ENCODE measurements around the gene RAB3D. TPM values are rescaled to one million over a fixed set of nuclear protein-coding genes. Genes with fewer than 3 reads are reported as not detected.
"Not testable (repeated sequence)": the region's sequence is repeated elsewhere in the genome, so short reads cannot be mapped to it uniquely, and the experiment has no call there.

RAB3D gene
- polyA plus RNA-seq, 1 donor = 82.9 TPM

DNA sequence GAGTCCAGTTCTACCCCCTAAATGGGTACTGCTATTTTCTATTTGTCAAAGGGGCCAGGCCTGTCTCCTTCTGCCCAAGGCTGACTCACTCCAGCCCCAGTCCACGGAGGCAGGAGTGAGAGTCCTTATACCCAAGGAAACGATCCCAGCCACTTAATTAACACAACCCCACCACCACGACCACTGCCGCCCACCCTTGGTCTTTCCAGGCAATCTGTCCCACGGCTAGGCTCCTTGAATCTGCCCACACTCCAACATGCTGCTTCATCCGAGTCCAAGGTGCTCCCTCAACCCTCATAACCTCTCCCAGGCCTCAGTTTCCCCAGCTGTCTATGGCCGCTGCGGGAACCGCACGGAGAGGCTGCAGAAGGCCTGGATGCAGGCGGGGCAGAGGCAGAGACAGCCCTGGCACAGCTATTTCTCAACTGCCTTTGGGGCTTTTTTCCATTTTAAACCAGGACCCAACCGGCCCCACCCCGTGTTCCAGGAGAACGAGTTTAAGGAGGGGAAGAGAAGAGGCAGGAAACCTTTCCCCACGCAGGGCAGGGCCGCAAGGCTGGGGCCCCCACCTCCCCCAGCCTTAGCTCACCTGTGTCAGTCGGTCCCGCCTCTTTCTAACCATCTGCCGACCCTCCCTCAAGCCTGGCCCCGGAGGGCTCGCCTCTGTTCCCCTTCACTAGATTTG lies 746 bp downstream of the RAB3D start:
- no CpG with 5 or more reads among the region's 21 CpGs for WGBS (ENCODE audit: insufficient coverage, low lambda C conversion rate)
- peak overlapping the region; percentile 90 for H3K27ac ChIP-seq (ENCODE audit: low read length)
- peaks cover 49% of the 10 kb centered on the region for H3K36me3 ChIP-seq (ENCODE audit: control insufficient read depth, insufficient read depth, low read length)
- H3K9me3 ChIP-seq (ENCODE audit: control insufficient read depth, low read depth, low read length) = no peaks in the 10 kb centered on the region
- no peaks in the 10 kb centered on the region for H3K27me3 ChIP-seq (ENCODE audit: control insufficient read depth, insufficient read depth, low read length)
- peaks cover 27% of the 10 kb centered on the region for H3K4me1 ChIP-seq (ENCODE audit: control insufficient read depth, insufficient read depth, low read length)
- peak overlapping the region; percentile 84 for H3K4me3 ChIP-seq (ENCODE audit: low read length)
- DNase-seq = no peak

DNA sequence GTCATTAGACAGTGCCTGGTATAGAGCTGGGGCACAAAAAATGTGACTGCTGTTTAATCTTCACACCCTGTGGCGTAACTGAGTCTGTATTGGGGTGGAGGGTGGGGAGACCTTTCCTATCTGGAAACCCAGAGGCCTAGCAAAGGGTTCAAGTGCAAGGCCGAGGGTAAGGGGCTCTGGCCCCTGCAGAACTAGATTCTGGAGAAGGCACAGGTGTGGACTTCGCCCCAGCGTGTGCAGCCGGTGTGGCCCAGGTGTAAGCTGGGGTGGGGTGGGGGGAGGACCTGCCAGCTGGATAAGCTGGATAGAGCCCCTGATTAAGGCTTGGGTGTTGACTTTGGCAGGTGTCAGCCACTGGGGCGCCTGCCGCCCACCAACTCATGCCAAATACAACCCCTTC lies 1.3 kb downstream of the RAB3D start:
- Histone ChIP-seq H3K27ac (ENCODE audit: low read length) (peak overlapping the region; percentile 90), H3K27me3 (ENCODE audit: control insufficient read depth, insufficient read depth, low read length) (no peaks in the 10 kb centered on the region), H3K4me3 (ENCODE audit: low read length) (peak overlapping the region; percentile 84), H3K9me3 (ENCODE audit: control insufficient read depth, low read depth, low read length) (no peaks in the 10 kb centered on the region), H3K4me1 (ENCODE audit: control insufficient read depth, insufficient read depth, low read length) (peaks cover 21% of the 10 kb centered on the region), H3K36me3 (ENCODE audit: control insufficient read depth, insufficient read depth, low read length) (peaks cover 55% of the 10 kb centered on the region)
- no CpG with 5 or more reads among the region's 7 CpGs for WGBS (ENCODE audit: insufficient coverage, low lambda C conversion rate)
- peak; percentile 85 to 94 for DNase-seq

DNA sequence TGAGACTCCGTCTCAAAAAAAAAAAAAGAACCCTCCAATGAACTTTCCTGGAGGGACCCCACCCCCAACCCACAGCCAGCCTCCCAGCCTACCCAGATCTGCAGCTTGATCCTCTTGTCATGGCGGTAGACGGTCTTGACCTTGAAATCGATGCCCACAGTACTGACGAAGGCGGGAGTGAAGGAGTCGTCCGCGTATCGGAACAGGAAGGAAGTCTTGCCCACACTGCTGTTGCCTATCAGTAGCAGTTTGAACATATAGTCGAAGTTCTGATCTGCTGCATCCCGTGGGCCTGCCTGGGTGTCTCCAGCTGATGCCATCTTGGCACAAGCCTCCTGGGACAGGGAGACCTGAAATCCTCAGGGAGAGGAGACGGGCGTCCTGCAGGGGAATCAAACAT lies 2.4 kb downstream of the RAB3D start:
- DNase-seq = no peak
- Histone ChIP-seq H3K4me1 (ENCODE audit: control insufficient read depth, insufficient read depth, low read length) (peaks cover 20% of the 10 kb centered on the region), H3K27ac (ENCODE audit: low read length) (no peak overlapping the region)

DNA sequence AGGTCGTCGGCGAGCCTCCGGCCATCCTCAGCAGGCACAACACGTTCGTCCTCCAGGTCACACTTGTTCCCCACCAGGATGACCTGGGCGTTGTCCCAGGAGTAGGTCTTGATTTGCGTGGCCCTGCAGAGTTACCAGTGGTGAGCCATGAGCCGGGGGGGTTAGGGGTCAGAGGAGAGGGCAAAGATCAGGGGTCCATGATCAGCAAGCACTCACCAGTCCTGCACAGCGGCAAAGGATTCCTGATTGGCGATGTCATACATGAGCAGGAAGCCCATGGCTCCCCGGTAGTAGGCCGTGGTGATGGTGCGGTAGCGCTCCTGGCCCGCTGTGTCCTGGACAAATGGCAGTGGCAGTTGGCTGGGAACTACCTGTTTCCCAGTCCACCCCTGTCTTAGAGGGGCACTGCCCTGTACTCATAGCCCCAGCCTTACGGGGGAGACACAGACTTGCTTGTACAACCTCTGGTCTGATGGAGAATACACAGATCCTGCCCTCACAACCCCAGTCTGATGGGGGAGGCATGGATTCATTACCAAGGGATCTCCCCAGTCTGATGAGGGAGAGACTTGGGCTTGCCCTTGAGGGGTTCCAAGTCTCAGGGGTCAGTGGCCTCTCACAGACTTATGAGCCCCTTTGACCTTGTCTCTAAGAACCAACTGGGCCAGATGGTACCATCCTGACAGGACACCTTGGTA lies 3.9 kb downstream of the RAB3D start:
- no CpG with 5 or more reads among the region's 17 CpGs for WGBS (ENCODE audit: insufficient coverage, low lambda C conversion rate)
- peaks cover 57% of the 10 kb centered on the region for H3K36me3 ChIP-seq (ENCODE audit: control insufficient read depth, insufficient read depth, low read length)

More for the DNA sequence above, 2.4 kb downstream of the RAB3D start:
- H3K9me3 ChIP-seq (ENCODE audit: control insufficient read depth, low read depth, low read length) = no peaks in the 10 kb centered on the region
- H3K4me3 ChIP-seq (ENCODE audit: low read length) = peak overlapping the region; percentile 84
- no peaks in the 10 kb centered on the region for H3K27me3 ChIP-seq (ENCODE audit: control insufficient read depth, insufficient read depth, low read length)
- no CpG with 5 or more reads among the region's 14 CpGs for WGBS (ENCODE audit: insufficient coverage, low lambda C conversion rate)
- peaks cover 56% of the 10 kb centered on the region for H3K36me3 ChIP-seq (ENCODE audit: control insufficient read depth, insufficient read depth, low read length)

DNA sequence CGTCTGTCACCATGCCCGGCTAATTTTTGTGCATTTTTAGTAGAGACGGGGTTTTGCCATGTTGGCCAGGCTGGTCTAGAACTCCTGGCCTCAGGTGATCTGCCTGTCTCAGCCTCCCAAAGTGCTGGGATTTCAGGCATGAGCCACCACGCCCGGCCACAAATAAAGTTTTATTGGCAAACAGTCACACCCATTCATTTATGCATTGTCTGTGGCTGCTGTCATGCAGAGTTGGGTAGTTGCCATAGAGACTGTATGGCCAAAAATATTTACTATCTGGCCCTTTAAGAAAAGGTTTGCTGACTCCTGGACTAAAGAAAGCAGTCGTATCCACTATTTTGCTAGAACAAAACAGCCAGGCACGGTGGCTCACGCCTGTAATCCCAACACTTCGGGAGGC lies 5.6 kb downstream of the RAB3D start:
- Histone ChIP-seq H3K36me3 (ENCODE audit: control insufficient read depth, insufficient read depth, low read length) (peaks cover 69% of the 10 kb centered on the region), H3K4me1 (ENCODE audit: control insufficient read depth, insufficient read depth, low read length) (peaks cover 16% of the 10 kb centered on the region)
- WGBS (ENCODE audit: insufficient coverage, low lambda C conversion rate) = no CpG with 5 or more reads among the region's 9 CpGs
- not testable (repeated sequence) for H3K4me3 ChIP-seq (ENCODE audit: low read length); H3K27ac ChIP-seq (ENCODE audit: low read length); H3K27me3 ChIP-seq (ENCODE audit: control insufficient read depth, insufficient read depth, low read length); DNase-seq; H3K9me3 ChIP-seq (ENCODE audit: control insufficient read depth, low read depth, low read length)

More for the DNA sequence above, 3.9 kb downstream of the RAB3D start:
- H3K27ac ChIP-seq (ENCODE audit: low read length) = no peak overlapping the region
- no peaks in the 10 kb centered on the region for H3K9me3 ChIP-seq (ENCODE audit: control insufficient read depth, low read depth, low read length)
- H3K4me3 ChIP-seq (ENCODE audit: low read length) = no peak overlapping the region
- H3K4me1 ChIP-seq (ENCODE audit: control insufficient read depth, insufficient read depth, low read length) = peaks cover 20% of the 10 kb centered on the region
- no peak for DNase-seq
- H3K27me3 ChIP-seq (ENCODE audit: control insufficient read depth, insufficient read depth, low read length) = no peaks in the 10 kb centered on the region

DNA sequence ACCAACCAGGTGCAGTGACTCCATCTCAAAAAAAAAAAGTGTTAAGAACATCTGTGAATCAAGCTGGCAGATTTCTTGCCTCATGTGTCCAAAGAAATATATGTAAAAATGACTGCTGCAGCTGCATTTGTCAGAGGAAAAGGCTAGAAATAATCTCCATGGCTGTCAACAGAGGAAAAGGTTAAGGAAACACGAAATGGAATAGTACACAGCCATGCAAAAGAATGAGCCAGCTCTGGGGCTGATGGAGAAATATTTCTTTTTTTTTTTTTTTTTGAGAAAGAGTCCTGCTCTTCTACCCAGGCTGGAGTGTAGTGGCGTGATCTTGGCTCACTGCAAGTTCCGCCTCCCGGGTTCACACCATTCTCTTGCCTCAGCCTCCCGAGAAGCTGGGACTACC lies 6.6 kb downstream of the RAB3D start:
- Histone ChIP-seq H3K4me1 (ENCODE audit: control insufficient read depth, insufficient read depth, low read length) (peaks cover 16% of the 10 kb centered on the region), H3K27ac (ENCODE audit: low read length) (no peak overlapping the region), H3K4me3 (ENCODE audit: low read length) (no peak overlapping the region), H3K36me3 (ENCODE audit: control insufficient read depth, insufficient read depth, low read length) (peaks cover 72% of the 10 kb centered on the region), H3K27me3 (ENCODE audit: control insufficient read depth, insufficient read depth, low read length) (no peaks in the 10 kb centered on the region), H3K9me3 (ENCODE audit: control insufficient read depth, low read depth, low read length) (no peaks in the 10 kb centered on the region)
- 100% methylated on average over 1 of the region's 5 CpGs for WGBS (ENCODE audit: insufficient coverage, low lambda C conversion rate)
- DNase-seq = no peak

DNA sequence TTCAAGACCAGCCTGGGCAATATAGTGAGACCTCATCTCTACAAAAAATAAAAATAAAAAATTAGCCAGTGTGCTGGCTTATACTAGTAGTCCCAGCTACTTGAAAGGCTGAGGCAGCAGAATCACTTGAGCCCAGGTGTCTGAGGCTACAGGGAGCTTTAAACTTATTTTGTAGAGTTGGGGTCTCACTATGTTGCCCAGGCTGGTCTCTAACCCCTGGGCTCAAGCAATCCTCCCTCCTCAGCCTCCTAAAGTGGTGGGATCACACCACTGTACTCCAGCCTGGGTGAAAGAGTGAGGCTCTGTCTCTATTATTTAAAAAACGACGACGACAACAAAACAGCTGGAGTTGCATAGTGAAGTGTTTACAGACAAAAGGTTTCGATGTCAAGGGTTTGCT lies 8.0 kb downstream of the RAB3D start:
- peaks cover 77% of the 10 kb centered on the region for H3K36me3 ChIP-seq (ENCODE audit: control insufficient read depth, insufficient read depth, low read length)
- no peaks in the 10 kb centered on the region for H3K9me3 ChIP-seq (ENCODE audit: control insufficient read depth, low read depth, low read length)
- no peak overlapping the region for H3K4me3 ChIP-seq (ENCODE audit: low read length)
- H3K27ac ChIP-seq (ENCODE audit: low read length) = no peak overlapping the region
- no peaks in the 10 kb centered on the region for H3K27me3 ChIP-seq (ENCODE audit: control insufficient read depth, insufficient read depth, low read length)
- DNase-seq = no peak
- peaks cover 6% of the 10 kb centered on the region for H3K4me1 ChIP-seq (ENCODE audit: control insufficient read depth, insufficient read depth, low read length)
- WGBS (ENCODE audit: insufficient coverage, low lambda C conversion rate) = 92% methylated on average over 4 of the region's 4 CpGs

DNA sequence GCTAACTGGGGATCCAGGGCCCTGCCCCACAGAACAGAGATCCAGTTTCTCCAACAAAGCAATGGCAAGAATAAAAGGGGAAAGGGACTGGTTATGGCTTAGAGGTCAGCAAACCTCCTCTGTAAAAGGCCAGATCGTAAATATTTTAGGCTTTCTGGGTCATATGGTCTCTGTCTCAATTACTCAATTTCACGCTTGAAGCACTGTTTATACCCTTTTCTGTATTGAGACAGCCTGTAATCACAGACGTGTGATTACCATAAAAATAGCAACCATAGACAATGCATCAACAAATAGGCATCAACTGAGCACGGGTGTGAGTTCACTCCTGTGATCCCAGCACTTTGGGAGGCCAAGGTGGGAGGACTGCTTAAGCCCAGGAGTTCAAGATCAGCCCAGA lies 9.3 kb downstream of the RAB3D start:
- no peak for DNase-seq
- Histone ChIP-seq H3K4me3 (ENCODE audit: low read length) (no peak overlapping the region), H3K27ac (ENCODE audit: low read length) (no peak overlapping the region), H3K9me3 (ENCODE audit: control insufficient read depth, low read depth, low read length) (no peaks in the 10 kb centered on the region), H3K27me3 (ENCODE audit: control insufficient read depth, insufficient read depth, low read length) (no peaks in the 10 kb centered on the region), H3K36me3 (ENCODE audit: control insufficient read depth, insufficient read depth, low read length) (peaks cover 72% of the 10 kb centered on the region), H3K4me1 (ENCODE audit: control insufficient read depth, insufficient read depth, low read length) (no peaks in the 10 kb centered on the region)
- no CpG with 5 or more reads among the region's 4 CpGs for WGBS (ENCODE audit: insufficient coverage, low lambda C conversion rate)

DNA sequence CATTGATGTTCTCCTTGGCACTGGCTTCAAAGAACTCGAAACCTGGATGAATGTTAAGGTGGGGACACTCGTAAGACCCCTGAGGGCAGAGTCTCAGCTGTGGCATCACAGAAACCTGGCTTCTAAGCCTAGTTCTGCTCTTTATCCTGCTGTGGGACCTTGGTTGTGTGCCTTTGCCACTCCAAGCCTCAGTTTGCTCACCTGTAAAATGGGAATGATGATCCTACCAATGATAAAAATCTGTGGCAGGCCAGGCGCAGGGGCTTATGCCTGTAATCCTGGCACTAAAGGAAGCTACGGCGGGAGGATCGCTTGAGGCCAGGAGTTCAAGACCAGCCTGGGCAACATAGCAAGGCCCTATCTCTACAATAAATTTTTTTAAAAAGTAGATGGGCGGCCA lies 13.9 kb downstream of the RAB3D start:
- H3K9me3 ChIP-seq (ENCODE audit: control insufficient read depth, low read depth, low read length) = no peaks in the 10 kb centered on the region
- no peak overlapping the region for H3K27ac ChIP-seq (ENCODE audit: low read length)
- WGBS (ENCODE audit: insufficient coverage, low lambda C conversion rate) = 100% methylated on average over 1 of the region's 7 CpGs
- no peak for DNase-seq
- peaks cover 13% of the 10 kb centered on the region for H3K4me1 ChIP-seq (ENCODE audit: control insufficient read depth, insufficient read depth, low read length)
- H3K27me3 ChIP-seq (ENCODE audit: control insufficient read depth, insufficient read depth, low read length) = no peaks in the 10 kb centered on the region
- H3K4me3 ChIP-seq (ENCODE audit: low read length) = no peak overlapping the region
- H3K36me3 ChIP-seq (ENCODE audit: control insufficient read depth, insufficient read depth, low read length) = peaks cover 53% of the 10 kb centered on the region

DNA sequence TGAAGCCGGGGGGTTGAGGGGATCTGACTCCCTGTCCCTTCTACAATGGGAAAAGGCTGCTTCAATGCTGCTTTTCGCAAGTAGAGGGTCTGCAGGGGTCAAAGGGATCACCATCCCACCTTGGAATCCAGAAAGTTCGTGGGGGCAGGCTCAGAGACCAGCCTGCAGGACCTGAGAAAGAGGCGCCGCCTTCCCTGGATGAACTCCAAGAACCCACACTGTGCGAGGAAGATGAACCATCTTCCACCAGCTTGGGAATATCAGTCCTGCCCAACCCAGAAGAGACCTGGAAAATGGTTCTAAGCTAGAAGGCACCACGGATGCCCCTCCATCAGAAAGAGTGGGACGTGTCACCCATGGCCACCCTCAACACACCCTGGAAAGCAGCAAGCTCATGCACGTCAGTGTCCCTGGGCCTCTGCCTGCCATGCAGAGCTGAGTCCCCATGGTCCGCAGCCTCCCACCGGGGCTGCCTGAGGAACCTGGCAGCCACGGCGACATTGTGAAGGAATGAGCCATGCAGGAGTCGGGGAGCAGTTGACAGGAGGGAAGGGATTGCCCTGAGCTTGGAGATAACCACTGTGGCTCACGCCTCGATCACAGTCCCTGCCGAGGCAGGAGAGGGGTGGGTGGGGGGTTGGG lies 14.6 kb downstream of the RAB3D start:
- no peak overlapping the region for H3K4me3 ChIP-seq (ENCODE audit: low read length)
- no peaks in the 10 kb centered on the region for H3K27me3 ChIP-seq (ENCODE audit: control insufficient read depth, insufficient read depth, low read length)
- peaks cover 13% of the 10 kb centered on the region for H3K4me1 ChIP-seq (ENCODE audit: control insufficient read depth, insufficient read depth, low read length)
- H3K27ac ChIP-seq (ENCODE audit: low read length) = no peak overlapping the region
- DNase-seq = no peak
- no peaks in the 10 kb centered on the region for H3K9me3 ChIP-seq (ENCODE audit: control insufficient read depth, low read depth, low read length)
- no CpG with 5 or more reads among the region's 17 CpGs for WGBS (ENCODE audit: insufficient coverage, low lambda C conversion rate)
- peaks cover 48% of the 10 kb centered on the region for H3K36me3 ChIP-seq (ENCODE audit: control insufficient read depth, insufficient read depth, low read length)

Measured in large intestine (tissue), 3 donors.